Activated CD4-positive, CD25-positive, alpha-beta regulatory T cell treated with anti-CD3 and anti-CD28 coated beads, Interleukin-2, amount 50 U/mL, for 16 hours (primary cell): ENCODE data around the gene AOPEP.
"Not testable (repeated sequence)": the region's sequence is repeated elsewhere in the genome, so short reads cannot be mapped to it uniquely, and the experiment has no call there.

Source experiments
- DNase-seq: peaks from one replicate; pipeline ENCODE4 v3.0.0-alpha.2; 2020; ENCODE audit warnings: low read depth, low spot score

Gene AOPEP

GRCh38 chr9:94956731-94957130, 230.2 kb downstream of the AOPEP start:
- DNase-seq, result no peak

GRCh38 chr9:94960964-94961363, 234.5 kb downstream of the AOPEP start:
- no peak for DNase-seq

DNA sequence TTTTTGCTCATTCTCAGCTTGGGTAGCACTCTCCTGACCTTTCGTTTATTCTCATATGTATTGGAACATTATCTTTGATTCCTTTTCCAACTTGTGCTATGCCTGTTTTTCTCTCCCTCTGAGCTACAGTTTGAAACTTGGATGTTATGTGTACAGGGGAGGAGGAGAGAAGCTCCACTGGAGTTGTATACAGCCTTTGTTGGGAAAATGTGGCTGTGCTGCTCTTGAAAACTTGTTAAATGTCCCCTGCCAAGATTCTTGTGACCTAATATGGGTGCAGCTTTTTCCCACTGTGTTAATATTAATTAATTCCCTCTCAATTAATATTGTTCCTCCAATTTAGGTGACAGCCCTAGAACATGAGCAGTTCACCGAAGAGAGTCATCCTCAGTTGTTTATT, 235.4 kb downstream of the AOPEP start:
- DNase-seq, result no peak

DNA sequence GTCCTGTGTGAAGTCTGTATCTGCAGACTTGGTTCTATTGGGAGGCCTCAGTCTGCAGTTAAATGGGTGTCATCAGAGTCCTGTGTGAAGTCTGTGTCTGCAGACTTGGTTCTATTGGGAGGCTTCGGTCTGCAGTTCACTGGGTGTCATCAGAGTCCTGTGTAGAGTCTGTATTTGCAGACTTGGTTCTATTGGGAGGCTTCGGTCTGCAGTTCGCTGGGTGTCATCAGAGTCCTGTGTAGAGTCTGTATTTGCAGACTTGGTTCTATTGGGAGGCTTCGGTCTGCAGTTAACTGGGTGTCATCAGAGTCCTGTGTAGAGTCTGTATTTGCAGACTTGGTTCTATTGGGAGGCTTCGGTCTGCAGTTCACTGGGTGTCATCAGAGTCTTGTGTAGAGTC, 239.1 kb downstream of the AOPEP start:
- DNase-seq, result not testable (repeated sequence)

DNA sequence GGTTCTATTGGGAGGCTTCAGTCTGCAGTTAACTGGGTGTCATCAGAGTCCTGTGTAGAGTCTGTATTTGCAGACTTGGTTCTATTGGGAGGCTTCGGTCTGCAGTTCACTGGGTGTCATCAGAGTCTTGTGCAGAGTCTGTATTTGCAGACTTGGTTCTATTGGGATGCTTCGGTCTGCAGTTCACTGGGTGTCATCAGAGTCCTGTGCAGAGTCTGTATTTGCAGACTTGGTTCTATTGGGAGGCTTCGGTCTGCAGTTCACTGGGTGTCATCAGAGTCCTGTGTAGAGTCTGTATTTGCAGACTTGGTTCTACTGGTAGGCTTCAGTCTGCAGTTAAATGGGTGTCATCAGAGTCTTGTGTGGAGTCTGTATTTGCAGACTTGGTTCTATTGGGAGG, 239.5 kb downstream of the AOPEP start:
- DNase-seq, result not testable (repeated sequence)

DNA sequence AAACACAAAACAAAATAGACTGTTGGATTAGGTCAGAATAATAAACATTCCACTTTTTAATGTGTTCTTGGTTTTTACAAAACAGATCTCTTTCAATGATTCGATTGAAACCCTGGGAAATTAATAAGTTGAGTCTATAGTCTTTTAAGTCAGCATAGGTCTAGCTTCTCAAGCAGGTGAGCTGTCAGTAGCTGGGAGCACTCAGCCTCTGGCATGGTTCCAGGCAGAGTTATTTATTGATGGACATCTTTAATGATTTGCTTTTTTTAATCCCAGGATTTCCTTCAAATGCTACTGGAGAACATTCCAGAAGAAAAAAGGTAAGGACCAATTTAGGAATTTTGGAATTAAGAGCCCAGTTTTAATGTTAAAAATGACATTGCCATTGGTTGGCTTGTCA, 241.0 kb downstream of the AOPEP start:
- no peak for DNase-seq

DNA sequence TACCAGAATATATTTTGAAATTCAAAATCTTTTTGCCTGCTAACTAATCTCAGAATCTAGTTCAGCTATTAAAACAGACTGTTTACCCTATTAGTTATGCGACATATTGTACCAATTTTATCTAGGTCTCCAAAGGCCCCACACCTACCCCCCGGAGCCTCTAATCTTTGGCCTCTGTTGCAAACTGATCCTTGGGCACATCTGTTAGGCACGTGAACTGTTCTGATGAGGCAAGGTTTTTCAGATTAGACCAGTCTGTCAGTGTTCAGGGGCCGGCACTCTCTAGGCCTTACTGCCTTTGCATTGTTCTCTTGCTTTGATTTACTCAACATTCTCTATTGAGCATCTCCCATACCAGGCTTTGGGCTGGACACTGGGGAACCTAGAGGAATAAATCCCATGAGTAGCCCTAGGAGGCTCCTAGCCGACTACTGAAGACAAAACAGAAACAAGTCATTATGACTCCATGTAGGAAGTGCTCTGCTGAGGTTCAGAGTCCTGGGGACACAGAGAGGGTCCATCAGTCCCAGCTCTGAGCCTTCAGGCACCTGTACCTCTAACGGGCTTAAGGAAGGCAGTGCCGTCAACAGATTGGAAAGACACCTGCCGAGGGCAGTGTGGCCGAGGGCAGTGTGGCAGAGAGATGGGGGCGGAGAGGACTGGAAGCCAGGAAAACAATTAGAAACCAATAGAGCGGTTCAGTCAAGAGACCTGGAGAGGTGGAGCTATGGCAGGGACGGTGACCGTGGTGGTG, 245.1 kb downstream of the AOPEP start:
- DNase-seq, result no peak

- DNase-seq, result no peak
These were observed 247.0 kb downstream of the AOPEP start for GRCh38 chr9:94973451-94973941.

DNA sequence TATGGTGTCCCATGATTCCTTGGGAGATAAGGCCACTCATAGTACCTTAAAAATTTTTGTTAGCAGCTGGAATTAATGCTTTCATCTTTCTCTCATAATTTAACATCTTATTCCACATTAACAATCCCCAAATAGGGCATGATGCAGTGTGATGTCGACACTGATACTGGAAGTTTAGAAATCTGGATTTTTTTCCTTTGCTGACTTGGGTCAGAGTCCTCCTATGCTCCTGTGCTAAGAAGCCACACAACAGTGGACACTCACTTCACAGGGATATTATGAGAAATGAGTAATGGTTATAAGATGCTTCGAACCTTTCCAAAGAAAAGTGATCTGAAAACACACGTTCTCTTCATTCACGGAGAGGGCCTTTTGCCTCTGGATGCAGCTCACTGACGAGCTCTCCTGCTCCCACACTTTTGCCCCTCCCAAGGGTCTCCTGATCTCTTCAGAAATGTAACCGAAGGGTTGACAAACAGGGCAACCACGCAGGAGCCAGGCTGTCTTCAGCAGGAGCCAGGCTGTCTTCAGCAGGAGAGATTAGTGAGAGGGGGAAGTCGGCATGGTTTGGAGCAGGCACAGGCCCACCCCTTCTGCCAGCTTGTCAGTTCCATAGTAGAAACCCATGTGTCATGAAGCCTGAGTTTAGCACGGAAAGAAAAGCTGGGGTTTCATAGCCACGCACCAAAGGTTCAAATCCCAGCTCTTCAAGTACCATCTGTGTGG, 247.8 kb downstream of the AOPEP start:
- DNase-seq, result no peak

DNA sequence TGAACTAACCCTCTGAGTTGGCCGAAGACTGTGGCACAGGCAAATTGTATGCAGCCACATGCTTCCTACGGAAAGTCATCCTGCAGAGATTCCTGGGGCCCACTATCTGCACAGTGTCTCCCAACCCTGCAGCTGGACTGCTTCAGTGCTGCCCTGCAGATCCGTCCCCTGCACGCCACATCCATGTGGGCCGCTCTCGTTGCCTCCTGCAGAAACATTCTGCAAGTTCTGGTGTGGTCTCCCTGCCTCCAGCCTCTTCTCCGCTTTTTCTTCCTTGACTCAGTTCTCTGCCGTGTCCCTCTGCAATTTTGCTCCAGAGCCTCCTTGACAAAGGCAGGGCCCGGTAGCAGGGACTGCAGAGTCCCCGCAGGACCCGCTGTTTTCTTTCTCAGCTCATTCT, 249.0 kb downstream of the AOPEP start:
- no peak for DNase-seq

GRCh38 chr9:94976077-94976476, 249.6 kb downstream of the AOPEP start:
- DNase-seq, result no peak

- no peak for DNase-seq
These were observed 250.9 kb downstream of the AOPEP start for GRCh38 chr9:94977416-94977815.

DNA sequence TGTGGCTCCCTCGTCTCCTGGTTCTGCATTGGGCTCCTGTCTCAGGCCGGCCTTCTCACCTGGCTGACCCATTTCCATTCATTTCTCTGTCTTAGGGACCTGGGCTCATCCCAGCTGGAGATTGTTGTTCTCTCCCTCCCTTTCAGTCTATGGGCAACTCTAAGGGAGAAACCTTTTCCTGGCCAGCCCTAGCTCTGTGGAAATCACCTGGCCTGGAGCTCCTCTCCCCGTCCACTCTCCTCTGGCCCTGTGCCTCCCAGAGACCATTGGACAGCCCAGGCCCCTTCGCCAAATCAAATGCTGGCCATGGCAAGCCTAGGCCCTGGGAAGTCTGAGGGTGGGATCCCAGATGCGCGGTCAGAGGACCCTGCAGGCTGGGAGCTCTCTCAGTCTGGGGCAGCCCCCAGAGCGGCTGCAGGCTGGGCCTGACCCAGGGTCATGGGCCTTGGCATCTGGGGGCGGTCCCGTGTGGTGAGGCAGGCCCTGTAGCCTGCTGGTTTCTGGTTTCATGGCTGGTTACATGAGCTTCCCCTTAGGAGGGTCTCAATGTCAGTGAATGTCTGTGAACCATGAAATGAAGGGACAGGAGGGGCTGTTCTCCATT, 253.5 kb downstream of the AOPEP start:
- no peak for DNase-seq

- DNase-seq, result no peak
These were observed 254.6 kb downstream of the AOPEP start for GRCh38 chr9:94980947-94981722.

DNA sequence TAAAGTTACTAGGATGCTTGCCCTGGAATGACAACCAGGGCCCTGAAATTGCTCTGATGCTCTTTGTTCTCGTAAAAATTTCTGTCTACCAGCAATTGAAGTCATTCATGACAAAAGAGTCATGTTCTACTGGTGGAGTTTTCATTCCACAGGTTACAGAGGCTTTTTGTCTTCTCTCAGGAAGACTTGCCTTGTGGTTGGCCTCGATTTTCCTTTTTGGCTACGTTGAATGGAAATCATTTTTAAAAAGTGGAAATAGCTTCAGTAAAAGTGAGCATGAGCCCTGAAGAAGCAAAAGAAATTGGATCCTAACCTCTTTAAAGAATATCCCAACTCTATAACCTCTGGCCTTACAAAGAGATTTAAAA, 255.2 kb downstream of the AOPEP start:
- no peak for DNase-seq

DNA sequence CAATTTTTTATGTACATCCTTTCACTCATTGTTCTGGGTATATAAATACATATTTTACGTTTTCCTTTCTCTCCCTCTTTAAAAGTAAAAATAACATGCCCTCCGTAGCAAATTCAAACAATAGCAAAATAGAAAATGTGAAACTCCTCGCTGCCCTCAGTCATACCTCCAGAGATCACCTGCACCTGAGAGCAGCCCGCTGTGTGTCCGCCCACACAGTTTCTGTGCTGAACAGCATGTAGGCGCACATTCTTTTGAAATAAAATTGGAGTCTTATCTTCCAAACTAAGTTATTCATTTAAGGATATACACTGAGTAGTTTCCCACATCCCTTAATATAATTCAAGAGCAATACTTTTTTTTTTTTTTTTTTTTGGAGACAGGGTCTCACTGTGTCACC, 255.7 kb downstream of the AOPEP start:
- DNase-seq, result no peak

GRCh38 chr9:94983552-94983951, 257.1 kb downstream of the AOPEP start:
- DNase-seq, result no peak

- no peak for DNase-seq
These were observed 258.5 kb downstream of the AOPEP start for GRCh38 chr9:94984891-94985476.

GRCh38 chr9:94985649-94986048, 259.1 kb downstream of the AOPEP start:
- DNase-seq, result no peak

DNA sequence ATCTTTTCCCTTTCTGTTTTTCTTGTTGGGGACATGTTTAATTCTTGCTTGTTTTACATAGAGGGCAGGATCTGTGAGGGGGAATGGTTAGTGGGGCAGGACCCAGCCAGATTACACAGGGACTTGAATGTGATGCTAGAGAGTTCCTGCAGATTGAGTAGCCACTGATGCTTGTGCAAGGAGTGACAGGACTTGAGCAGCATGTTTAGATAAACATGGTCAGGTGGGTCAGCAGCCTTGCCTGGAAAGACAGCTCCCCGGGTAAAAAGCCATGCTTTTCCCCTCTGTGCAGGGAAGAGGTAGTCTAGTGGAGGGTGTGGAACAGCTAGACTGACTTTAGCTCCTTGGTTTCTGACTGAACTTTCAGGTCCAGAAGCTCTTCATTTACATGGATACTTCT, 261.2 kb downstream of the AOPEP start:
- no peak for DNase-seq

DNA sequence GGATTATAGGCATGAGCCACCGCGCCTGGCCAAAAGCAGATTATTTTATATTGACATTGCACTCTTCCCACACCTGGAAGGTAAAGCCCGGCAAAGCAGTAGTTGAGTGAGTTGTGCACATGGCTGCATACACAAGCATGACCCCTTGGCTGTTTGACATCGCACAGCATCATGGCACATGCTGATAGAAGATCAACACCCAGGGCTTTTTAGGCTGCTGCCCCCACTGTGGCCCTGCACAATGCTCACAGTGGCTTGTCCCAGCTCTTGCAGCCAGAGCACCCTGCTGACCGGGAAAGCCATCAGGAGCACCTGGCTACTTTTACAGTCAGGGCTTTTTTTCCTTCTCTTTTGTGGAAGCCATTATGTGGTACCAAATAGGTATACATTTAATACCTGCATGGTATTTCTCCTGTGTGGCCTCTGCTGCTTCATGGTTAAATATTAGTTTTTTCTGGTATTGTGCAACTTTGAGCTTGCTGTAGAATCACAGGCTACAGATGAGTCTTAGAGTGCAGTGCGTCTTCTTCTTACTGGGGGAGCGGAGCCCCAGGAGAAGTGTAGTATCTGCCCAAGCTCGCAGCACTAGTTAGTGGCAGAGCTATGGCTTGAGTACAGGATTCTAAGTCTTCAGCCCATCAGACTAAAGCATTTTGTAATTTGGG, 264.5 kb downstream of the AOPEP start:
- no peak for DNase-seq
